Common myeloid progenitor, CD34-positive (primary cell): Measurements from ENCODE around the gene TYW1B.
"Not testable (repeated sequence)": the region's sequence is repeated elsewhere in the genome, so short reads cannot be mapped to it uniquely, and the experiment has no call there.

Experiments used
- CTCF ChIA-PET: fragments of 350-600 bp; sonication (Branson Sonifier 250); formaldehyde crosslinking; loops from one replicate; lab custom pipeline; 2021; ENCODE audit warnings: antibody characterized with exemption; lab: Charles Lee
- POLR2A ChIA-PET: fragments of 350-600 bp; sonication (Branson Sonifier 250); formaldehyde crosslinking; loops from one replicate; lab custom pipeline; 2021; ENCODE audit warnings: antibody characterized with exemption; lab: Charles Lee
- DNase-seq, 3 donors: peaks; one replicate each; pipeline versions ENCODE4 v3.0.0 to v3.0.0-alpha.2; 2013
- H3K27ac ChIP-seq, 2 experiments: 1 replicate in 1 of 2; 2 replicates in 1 of 2; pipeline ENCODE4 v1.7.0; 2013; ENCODE audit warnings: inconsistent platforms in 2 of 2, low read length in 2 of 2, mild to moderate bottlenecking in 2 of 2, low read depth in 1 of 2, moderate library complexity in 1 of 2; ENCODE audit not compliant: severe bottlenecking in 2 of 2, insufficient read depth in 1 of 2, poor library complexity in 1 of 2
- H3K27me3 ChIP-seq, 5 experiments: replicated peaks in 2 of 5; 1 replicate in 3 of 5; 2 replicates in 2 of 5; pipeline versions ENCODE4 v1.6.1 to v1.7.0; 2013; ENCODE audit warnings: low read length in 4 of 5, mild to moderate bottlenecking in 2 of 5, moderate library complexity in 2 of 5, inconsistent platforms in 1 of 5; ENCODE audit not compliant: insufficient read depth in 5 of 5, control insufficient read depth in 4 of 5
- H3K36me3 ChIP-seq, 4 experiments: 1 replicate in 2 of 4; 2 replicates in 2 of 4; pipeline versions ENCODE4 v1.6.1 to v1.7.0; 2013; ENCODE audit warnings: low read length in 3 of 4, control low read depth in 1 of 4, mild to moderate bottlenecking in 1 of 4; ENCODE audit not compliant: control insufficient read depth in 4 of 4, insufficient read depth in 4 of 4
- H3K4me1 ChIP-seq, 4 experiments: 1 replicate in 3 of 4; 2 replicates in 1 of 4; pipeline versions ENCODE4 v1.6.1 to v1.7.1; 2013; ENCODE audit warnings: low read length in 3 of 4, mild to moderate bottlenecking in 3 of 4, control low read depth in 1 of 4, inconsistent platforms in 1 of 4, moderate library complexity in 1 of 4; ENCODE audit not compliant: control insufficient read depth in 4 of 4, insufficient read depth in 4 of 4; ENCODE audit errors: control extremely low read depth in 1 of 4
- H3K4me3 ChIP-seq, 7 experiments: 1 replicate in 4 of 7; 2 replicates in 3 of 7; pipeline versions ENCODE4 v1.5.1 to v1.7.0; 2013; ENCODE audit warnings: mild to moderate bottlenecking in 7 of 7, low read length in 6 of 7, moderate library complexity in 6 of 7, inconsistent platforms in 2 of 7, low read depth in 2 of 7, control low read depth in 1 of 7; ENCODE audit not compliant: insufficient read depth in 4 of 7, control insufficient read depth in 1 of 7; ENCODE audit errors: extremely low read depth in 1 of 7
- H3K9me3 ChIP-seq, 5 experiments: 1 replicate in 4 of 5; 2 replicates in 1 of 5; pipeline versions ENCODE4 v1.6.1 to v1.7.1; 2013; ENCODE audit warnings: low read length in 4 of 5, mild to moderate bottlenecking in 2 of 5, inconsistent platforms in 1 of 5, low read depth in 1 of 5, moderate library complexity in 1 of 5; ENCODE audit not compliant: control insufficient read depth in 4 of 5, insufficient read depth in 2 of 5; ENCODE audit errors: control extremely low read depth in 1 of 5
- WGBS: methylation state at CpG from one replicate; pipeline ENCODE4 v1.1.5; 2013; ENCODE audit not compliant: insufficient coverage; 5-methylcytosine and 5-hydroxymethylcytosine counted together

TYW1B gene

GRCh38 chr7:72739716-72740115, 88.3 kb downstream of the TYW1B start:
- WGBS, result no CpG with 5 or more reads among the region's 11 CpGs
- POLR2A ChIA-PET, result not testable (repeated sequence)

GRCh38 chr7:72735855-72736254, 92.1 kb downstream of the TYW1B start:
- H3K4me1 ChIP-seq, H3K27ac ChIP-seq, H3K36me3 ChIP-seq, CTCF ChIA-PET, DNase-seq, H3K4me3 ChIP-seq, H3K27me3 ChIP-seq, POLR2A ChIA-PET: not testable (repeated sequence)
- 100% methylated on average over 2 of the region's 4 CpGs for WGBS
- H3K9me3 ChIP-seq, result peaks cover 0 to 21% (median 2%) of the 10 kb centered on the region in 5 experiments

More at GRCh38 chr7:72739716-72740115, 88.3 kb downstream of the TYW1B start:
- Histone ChIP-seq H3K36me3 (peaks cover 0 to 25% (median 1%) of the 10 kb centered on the region in 4 experiments), H3K9me3 (peaks cover 0 to 25% (median 4%) of the 10 kb centered on the region in 5 experiments)
- H3K4me3 ChIP-seq, DNase-seq, H3K4me1 ChIP-seq, CTCF ChIA-PET, H3K27me3 ChIP-seq, H3K27ac ChIP-seq: not testable (repeated sequence)

GRCh38 chr7:72730815-72731214, 97.2 kb downstream of the TYW1B start:
- H3K9me3 ChIP-seq, result peaks cover 0 to 13% (median 6%) of the 10 kb centered on the region in 5 experiments
- no CpG with 5 or more reads among the region's 2 CpGs for WGBS
- CTCF ChIA-PET, H3K36me3 ChIP-seq, H3K4me1 ChIP-seq, H3K27ac ChIP-seq, H3K27me3 ChIP-seq, H3K4me3 ChIP-seq, POLR2A ChIA-PET: not testable (repeated sequence)
- peak in 2 of 3 donors; percentile 14 to 40 for DNase-seq

DNA sequence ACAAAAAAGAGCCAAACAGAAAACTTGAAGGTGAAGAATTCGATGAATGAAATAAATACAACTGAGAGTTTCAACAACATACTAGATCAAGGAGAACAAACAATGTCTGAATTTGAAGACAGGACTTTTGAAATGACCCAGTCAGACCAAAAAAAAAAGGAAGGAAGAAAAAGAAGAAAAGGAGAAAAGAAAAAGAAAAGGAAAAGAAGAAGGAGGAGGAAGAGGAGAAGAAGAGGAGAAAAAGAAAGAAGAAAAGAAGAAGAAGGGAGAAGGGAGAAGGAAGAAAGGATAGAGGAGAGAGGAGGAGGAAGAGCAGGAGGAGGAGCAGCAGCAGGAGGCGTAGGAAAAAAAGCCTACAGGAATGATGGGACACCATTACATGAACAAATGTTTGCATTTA, 97.6 kb downstream of the TYW1B start:
- H3K4me3 ChIP-seq, DNase-seq, H3K4me1 ChIP-seq, POLR2A ChIA-PET, H3K36me3 ChIP-seq, H3K27ac ChIP-seq, CTCF ChIA-PET, H3K27me3 ChIP-seq: not testable (repeated sequence)
- 90% methylated on average over 1 of the region's 2 CpGs for WGBS
- H3K9me3 ChIP-seq, result peaks cover 0 to 10% (median 3%) of the 10 kb centered on the region in 5 experiments

- H3K4me3 ChIP-seq, H3K36me3 ChIP-seq, H3K4me1 ChIP-seq, DNase-seq, POLR2A ChIA-PET, H3K27ac ChIP-seq, H3K9me3 ChIP-seq, CTCF ChIA-PET, H3K27me3 ChIP-seq: not testable (repeated sequence)
- 100% methylated on average over 2 of the region's 2 CpGs for WGBS
Measured at GRCh38 chr7:72729130-72729529, 98.9 kb downstream of the TYW1B start.

- no CpG with 5 or more reads among the region's 7 CpGs for WGBS
- POLR2A ChIA-PET, result not testable (repeated sequence)
Measured at GRCh38 chr7:72722694-72723093, 105.3 kb downstream of the TYW1B start.

GRCh38 chr7:72720890-72721289, 107.1 kb downstream of the TYW1B start:
- H3K27ac ChIP-seq, CTCF ChIA-PET, H3K4me1 ChIP-seq, POLR2A ChIA-PET, H3K4me3 ChIP-seq, H3K36me3 ChIP-seq, H3K27me3 ChIP-seq, DNase-seq, H3K9me3 ChIP-seq: not testable (repeated sequence)
- WGBS, result no CpG with 5 or more reads among the region's 4 CpGs

More at GRCh38 chr7:72722694-72723093, 105.3 kb downstream of the TYW1B start:
- H3K9me3 ChIP-seq, H3K4me3 ChIP-seq, DNase-seq, H3K27ac ChIP-seq, H3K4me1 ChIP-seq, CTCF ChIA-PET, H3K27me3 ChIP-seq, H3K36me3 ChIP-seq: not testable (repeated sequence)
